ENCODE results near the gene LMBR1. TPM values are rescaled to one million over a fixed set of nuclear protein-coding genes. Genes with fewer than 3 reads are reported as not detected.

The LMBR1 gene
- total and polyA plus RNA-seq, 12 donors = 16.9 to 341 (median 117) TPM

DNA sequence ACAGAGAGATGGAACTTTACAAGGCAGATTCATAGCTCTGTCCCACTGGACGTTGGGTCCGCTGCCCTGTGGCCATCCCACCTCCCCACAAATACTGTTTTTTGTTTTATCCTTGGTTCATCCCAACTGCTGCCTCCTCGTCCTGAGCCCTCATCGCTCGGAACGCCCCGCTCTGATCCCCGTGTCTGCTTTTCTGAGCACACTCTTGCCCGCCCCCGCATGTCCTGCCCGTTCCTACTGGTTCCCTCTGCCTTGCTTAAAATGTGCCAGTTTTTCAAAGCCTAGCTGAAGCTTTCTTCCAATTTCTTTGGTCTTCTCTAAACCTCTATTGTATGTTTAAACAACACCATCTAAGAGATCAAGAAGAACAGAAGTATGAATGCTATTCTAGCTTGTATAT, 233.0 kb downstream of the LMBR1 start:
- no peak for DNase-seq
- no peak overlapping the region for H3K4me3 ChIP-seq
- H3K27ac ChIP-seq = no peak overlapping the region
- intact Hi-C loops (cut with DNase I) = loop anchor here in 1 of 2 donors (10.0 kb wide), 1 partner anchor 155 kb away; no protein-coding TSS in a partner anchor
- TF ChIP-seq, protein P1, sequence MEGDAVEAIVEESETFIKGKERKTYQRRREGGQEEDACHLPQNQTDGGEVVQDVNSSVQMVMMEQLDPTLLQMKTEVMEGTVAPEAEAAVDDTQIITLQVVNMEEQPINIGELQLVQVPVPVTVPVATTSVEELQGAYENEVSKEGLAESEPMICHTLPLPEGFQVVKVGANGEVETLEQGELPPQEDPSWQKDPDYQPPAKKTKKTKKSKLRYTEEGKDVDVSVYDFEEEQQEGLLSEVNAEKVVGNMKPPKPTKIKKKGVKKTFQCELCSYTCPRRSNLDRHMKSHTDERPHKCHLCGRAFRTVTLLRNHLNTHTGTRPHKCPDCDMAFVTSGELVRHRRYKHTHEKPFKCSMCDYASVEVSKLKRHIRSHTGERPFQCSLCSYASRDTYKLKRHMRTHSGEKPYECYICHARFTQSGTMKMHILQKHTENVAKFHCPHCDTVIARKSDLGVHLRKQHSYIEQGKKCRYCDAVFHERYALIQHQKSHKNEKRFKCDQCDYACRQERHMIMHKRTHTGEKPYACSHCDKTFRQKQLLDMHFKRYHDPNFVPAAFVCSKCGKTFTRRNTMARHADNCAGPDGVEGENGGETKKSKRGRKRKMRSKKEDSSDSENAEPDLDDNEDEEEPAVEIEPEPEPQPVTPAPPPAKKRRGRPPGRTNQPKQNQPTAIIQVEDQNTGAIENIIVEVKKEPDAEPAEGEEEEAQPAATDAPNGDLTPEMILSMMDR (IDR thresholded peaks at IDR 0.05) = no peak
- no peak for TF ChIP-seq POLR2A (IDR thresholded peaks at IDR 0.05)
- H3K9me3 ChIP-seq (replicated peaks in 1 of 3) = no peaks in the 10 kb centered on the region
- WGBS, 4 donors = 66 to 70% (median 68%) methylated on average over 11 of the region's 11 CpGs
- H3K27me3 ChIP-seq = no peaks in the 10 kb centered on the region
- H3K36me3 ChIP-seq (replicated peaks in 1 of 2) = no peaks in the 10 kb centered on the region
- no peaks in the 10 kb centered on the region for H3K4me1 ChIP-seq (replicated peaks in 1 of 2)

DNA sequence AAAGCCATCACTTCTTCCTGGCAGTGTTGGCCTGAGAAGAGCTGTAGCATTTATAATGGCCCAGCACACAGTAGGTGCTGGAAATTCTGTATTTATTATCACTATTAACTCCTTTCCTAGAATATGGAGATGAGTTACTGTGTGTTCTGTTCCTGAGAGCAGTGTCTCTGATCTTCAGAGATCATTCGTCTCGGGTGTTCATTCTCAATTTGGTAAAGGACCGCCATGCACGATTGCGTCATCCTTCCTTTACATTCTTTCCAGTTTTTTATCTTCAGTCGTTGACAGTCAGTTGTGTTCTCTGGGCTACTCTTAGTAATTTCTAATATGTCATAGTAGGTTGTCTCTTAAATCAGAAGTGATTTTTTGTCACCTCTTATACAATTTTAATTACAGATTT, 233.8 kb downstream of the LMBR1 start:
- no peaks in the 10 kb centered on the region for H3K27me3 ChIP-seq
- intact Hi-C loops (cut with DNase I) = no loop called here
- 80 to 82% (median 82%) methylated on average over 6 of the region's 6 CpGs for WGBS, 4 donors
- H3K36me3 ChIP-seq (replicated peaks in 1 of 2) = no peaks in the 10 kb centered on the region
- H3K9me3 ChIP-seq (replicated peaks in 1 of 3) = no peaks in the 10 kb centered on the region
- no peak overlapping the region for H3K27ac ChIP-seq
- TF ChIP-seq POLR2A (IDR thresholded peaks at IDR 0.05) = no peak
- no peak for DNase-seq
- no peak overlapping the region for H3K4me3 ChIP-seq
- H3K4me1 ChIP-seq (replicated peaks in 1 of 2) = no peaks in the 10 kb centered on the region

DNA sequence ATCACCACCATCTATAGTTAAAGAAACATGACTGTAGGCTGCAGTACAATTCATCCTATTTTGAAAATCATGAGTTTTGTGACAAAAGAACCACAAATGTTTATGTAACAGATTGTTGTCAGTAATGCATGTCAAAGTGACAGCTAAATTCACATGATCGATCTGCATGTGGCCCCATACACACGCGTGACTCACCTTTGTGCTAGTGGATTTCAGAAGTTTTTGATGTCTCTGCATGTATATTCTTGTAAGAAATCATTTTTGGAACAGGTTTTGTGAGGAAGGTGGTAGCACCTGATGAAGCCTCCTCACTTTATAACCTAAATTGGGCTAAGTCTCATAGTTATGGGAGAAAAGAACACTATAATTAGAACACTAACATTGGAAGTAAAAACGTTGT, 235.3 kb downstream of the LMBR1 start:
- H3K27me3 ChIP-seq = no peaks in the 10 kb centered on the region
- intact Hi-C loops (cut with DNase I) = no loop called here

DNA sequence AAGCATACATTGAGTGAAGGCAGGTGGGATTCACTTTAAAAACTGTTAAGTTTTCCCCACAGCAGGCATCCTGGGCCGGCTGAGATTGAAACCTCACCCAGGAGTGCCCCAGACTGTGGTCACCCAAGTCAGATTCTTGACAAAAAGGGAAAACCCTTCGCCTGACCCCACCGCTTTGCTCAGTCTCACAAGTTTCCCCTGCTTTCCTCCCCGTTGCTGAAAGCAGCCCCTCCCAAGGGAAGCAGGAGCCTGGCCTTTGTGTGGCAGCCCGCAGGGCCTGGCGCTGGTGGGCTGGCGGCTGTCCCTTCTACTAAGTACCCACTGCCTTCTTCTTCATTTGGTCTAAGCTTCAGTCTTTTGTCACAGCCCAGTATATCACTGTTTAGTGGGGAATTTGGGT, 236.4 kb downstream of the LMBR1 start:
- no peak for DNase-seq
- TF ChIP-seq POLR2A (IDR thresholded peaks at IDR 0.05) = no peak
- TF ChIP-seq, protein P1 (IDR thresholded peaks at IDR 0.05) = no peak
- Histone ChIP-seq H3K4me1 (replicated peaks in 1 of 2) (no peaks in the 10 kb centered on the region), H3K9me3 (replicated peaks in 1 of 3) (no peaks in the 10 kb centered on the region), H3K4me3 (no peak overlapping the region), H3K27ac (no peak overlapping the region), H3K27me3 (no peaks in the 10 kb centered on the region), H3K36me3 (replicated peaks in 1 of 2) (no peaks in the 10 kb centered on the region)
- intact Hi-C loops (cut with DNase I) = no loop called here
- WGBS, 4 donors = 59 to 74% (median 65%) methylated on average over 7 of the region's 7 CpGs

More for the DNA sequence above, 235.3 kb downstream of the LMBR1 start:
- DNase-seq = no peak
- H3K36me3 ChIP-seq (replicated peaks in 1 of 2) = no peaks in the 10 kb centered on the region
- no peak for TF ChIP-seq POLR2A (IDR thresholded peaks at IDR 0.05)
- TF ChIP-seq, protein P1 (IDR thresholded peaks at IDR 0.05) = no peak
- H3K27ac ChIP-seq = no peak overlapping the region
- no peaks in the 10 kb centered on the region for H3K9me3 ChIP-seq (replicated peaks in 1 of 3)
- 86 to 90% (median 88%) methylated on average over 4 of the region's 4 CpGs for WGBS, 4 donors
- H3K4me1 ChIP-seq (replicated peaks in 1 of 2) = no peaks in the 10 kb centered on the region
- H3K4me3 ChIP-seq = no peak overlapping the region

DNA sequence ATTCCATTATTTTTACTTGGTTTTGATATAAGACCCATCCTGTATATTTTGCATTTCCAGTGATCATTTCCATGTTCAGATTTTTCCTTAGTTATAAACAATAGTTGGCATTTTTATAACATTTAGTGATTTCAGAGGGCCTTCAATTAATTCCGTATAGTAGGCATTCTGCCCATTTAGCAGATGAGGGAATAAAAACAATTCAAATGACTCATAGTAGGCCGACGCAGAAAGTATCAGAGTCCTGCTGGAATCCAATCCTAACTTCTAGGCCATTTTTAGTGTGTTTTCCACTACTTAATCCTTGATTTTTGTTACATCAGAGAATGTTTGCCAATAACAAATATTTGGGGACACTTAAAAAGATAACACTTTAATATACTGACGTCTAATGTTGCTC, 237.0 kb downstream of the LMBR1 start:
- Histone ChIP-seq H3K4me1 (replicated peaks in 1 of 2) (no peaks in the 10 kb centered on the region), H3K9me3 (replicated peaks in 1 of 3) (no peaks in the 10 kb centered on the region), H3K36me3 (replicated peaks in 1 of 2) (no peaks in the 10 kb centered on the region), H3K27ac (no peak overlapping the region), H3K4me3 (no peak overlapping the region), H3K27me3 (no peaks in the 10 kb centered on the region)
- TF ChIP-seq, protein P1 (IDR thresholded peaks at IDR 0.05) = no peak
- TF ChIP-seq POLR2A (IDR thresholded peaks at IDR 0.05) = no peak
- WGBS, 4 donors = 47 to 68% (median 57%) methylated on average over 4 of the region's 4 CpGs
- no peak for DNase-seq
- intact Hi-C loops (cut with DNase I) = no loop called here
